Pancreas (tissue), 10 donors: Measurements from ENCODE around the gene ZNF334. TPM values are rescaled to one million over a fixed set of nuclear protein-coding genes. Genes with fewer than 3 reads are reported as not detected.

Experiments
- ATAC-seq, 4 donors: fragments of 200-7000 bp; cut with Tn5 transposase; one replicate each; pipeline versions ENCODE4 v1.8.0 to v1.9.1; 2020; ENCODE audit warnings: mild to moderate bottlenecking in 4 of 4, moderate library complexity in 4 of 4
- DNase-seq, 6 donors: peaks; one replicate each; pipeline ENCODE4 v3.0.0-alpha.2; 2020
- FAIRE-seq: peaks from 2 replicates; lab custom pipeline; 2012; peaks lifted over from hg19 to GRCh38; lab: Jason Lieb, UNC
- H3K27ac ChIP-seq, 4 donors: fragments of 200-600 bp; sonication (generic); 1 replicate in 3 of 4; 2 replicates in 1 of 4; pipeline versions ENCODE4 v1.5.0 to v1.8.0; 2020
- H3K27me3 ChIP-seq, 4 donors: fragments of 200-600 bp; one replicate each; pipeline ENCODE4 v1.8.0; 2021
- H3K36me3 ChIP-seq, 3 donors: fragments of 200-600 bp; sonication (generic) in 1 of 3; one replicate each; pipeline versions ENCODE4 v1.5.0 to v1.8.0; 2020 to 2021
- H3K4me1 ChIP-seq, 3 donors: fragments of 200-600 bp; one replicate each; pipeline ENCODE4 v1.8.0; 2021
- H3K4me3 ChIP-seq, 4 donors: fragments of 200-600 bp; sonication (generic) in 2 of 4; one replicate each; pipeline versions ENCODE4 v1.5.0 to v1.8.0; 2020 to 2021
- H3K9me3 ChIP-seq, 4 donors: fragments of 200-600 bp; one replicate each; pipeline ENCODE4 v1.8.0; 2021
- CTCF ChIP-seq, 4 donors: fragments of 200-600 bp; sonication (generic) in 3 of 4; IDR thresholded peaks; one replicate each; pipeline versions ENCODE4 v1.5.0 to v1.8.0; 2021; ENCODE audit warnings: antibody characterized with exemption in 4 of 4
- WGBS, 2 donors: extraction: QIAGEN DNeasy Blood & Tissue Kit; methylation state at CpG; one replicate each; pipeline ENCODE4 v1.1.7; 2013; 5-methylcytosine and 5-hydroxymethylcytosine counted together
- intact Hi-C, 3 donors: fragments of 100-400 bp; cut with DNase I; formaldehyde crosslinking; loops; one replicate each; pipeline versions ENCODE4 v1.11.1 to v1.14.2; 2022
- polyA plus RNA-seq, 2 donors: library from polyadenylated mRNA; stranded (reverse); fragments of 200-250 nt; gene quantifications; one replicate each; pipeline ENCODE4 v1.2.3, GENCODE V29; 2013
- total RNA-seq, 6 donors: library from RNA; stranded (reverse); fragmentation: NEBNext Ultra II Directional in 4 of 6; extraction: Animal tissue kit (Norgen Biotek cat#: 25700) in 4 of 6; gene quantifications; one replicate each; pipeline versions ENCODE4 v1.2.1 to v1.2.4, GENCODE V29; 2021 to 2023
- donor health status: healthy with polysubstance abuse.
- donor health status: DM: no; HTN: no; CAD: no; lungs with moderate emphysema.
- donor health status: DM: no; HTN: no; CAD: no.
- donor health status: control.
- donor health status: control.
- donor health status: Bipolar disorder and iron deficiency.
- donor health status: DM: yes; HTN: yes; CAD: no.
- donor health status: DM: no; HTN: no; CAD: no.
- donor health status: DM: no; HTN: no; CAD: no.
- donor health status: DM: yes; HTN: yes; CAD: no.

ZNF334 gene
- total and polyA plus RNA-seq, 8 donors: 2.6 to 11.6 (median 4.3) TPM

DNA sequence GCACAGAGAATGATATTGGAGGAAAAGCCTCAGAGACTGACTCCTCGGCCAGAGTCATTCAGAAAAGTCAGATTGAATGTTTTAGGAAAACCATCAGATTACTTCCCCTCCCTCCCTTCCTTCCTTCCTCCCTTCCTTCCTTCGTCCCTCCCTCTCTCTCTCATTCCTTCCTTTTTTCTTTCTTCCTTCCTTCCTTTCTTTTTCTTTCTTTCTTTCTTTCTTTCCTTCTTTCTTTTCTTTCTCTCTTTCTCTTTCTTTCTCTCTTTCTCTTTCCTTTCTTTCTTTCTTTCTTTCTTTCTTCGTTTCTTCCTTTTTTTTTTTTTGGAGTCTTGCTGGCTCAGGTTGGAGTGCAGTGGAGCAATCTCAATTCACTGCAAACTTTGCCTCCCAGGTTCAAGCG, 29.7 kb upstream of the ZNF334 start:
- Histone ChIP-seq H3K36me3 (no peaks in the 10 kb centered on the region), H3K27ac (no peak overlapping the region), H3K9me3 (no peaks in the 10 kb centered on the region), H3K27me3 (no peaks in the 10 kb centered on the region), H3K4me1 (no peaks in the 10 kb centered on the region), H3K4me3 (no peak overlapping the region)
- TF ChIP-seq CTCF (IDR thresholded peaks at IDR 0.05): no peak
- ATAC-seq: no peak
- 66 to 82% methylated on average over 4 of the region's 4 CpGs for WGBS, 2 donors
- FAIRE-seq: no peak
- intact Hi-C loops: no loop called here
- no peak for DNase-seq

DNA sequence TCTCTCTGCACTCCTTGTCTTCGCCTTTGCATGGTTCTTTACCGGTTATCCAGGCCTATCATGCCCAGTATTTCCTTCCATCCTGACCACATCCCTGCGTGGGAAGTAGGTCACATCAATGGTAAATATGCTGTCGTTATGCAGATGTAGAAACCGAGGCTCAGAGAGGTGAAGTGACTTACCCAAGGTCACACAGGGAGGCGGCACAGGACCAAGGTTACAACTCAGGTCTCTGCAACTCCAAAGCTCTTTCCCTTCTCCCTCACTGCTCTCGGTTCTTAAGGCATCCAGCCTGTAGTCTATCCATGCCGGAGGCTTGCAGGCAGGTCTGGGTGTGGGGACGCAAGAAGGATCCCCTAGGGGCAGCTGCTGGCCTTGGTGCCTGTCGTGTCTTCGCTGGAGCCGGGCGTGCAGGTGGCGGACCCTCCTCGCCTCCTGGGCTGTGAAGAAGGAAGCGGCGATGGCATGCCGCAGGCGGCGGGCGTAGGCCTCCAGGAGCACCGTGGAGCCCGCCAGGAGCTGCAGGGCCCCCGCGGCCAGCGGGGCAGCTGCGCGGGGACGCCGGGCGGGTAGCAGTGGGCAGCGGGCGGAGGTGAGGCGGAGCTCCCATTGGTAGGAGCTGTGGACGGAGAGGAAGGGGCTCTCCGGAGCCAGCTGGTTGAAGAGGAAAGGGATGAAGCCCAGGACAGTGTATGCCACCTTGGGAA, 28.0 kb upstream of the ZNF334 start:
- intact Hi-C loops: no loop called here
- no peaks in the 10 kb centered on the region for H3K27me3 ChIP-seq
- no peak overlapping the region for H3K4me3 ChIP-seq
- no peak for DNase-seq
- H3K4me1 ChIP-seq: no peaks in the 10 kb centered on the region
- H3K9me3 ChIP-seq: no peaks in the 10 kb centered on the region
- no peak for TF ChIP-seq CTCF (IDR thresholded peaks at IDR 0.05)
- no peak for ATAC-seq
- H3K36me3 ChIP-seq: no peaks in the 10 kb centered on the region
- no peak for FAIRE-seq
- WGBS, 2 donors: 52 to 66% methylated on average over 36 of the region's 36 CpGs
- H3K27ac ChIP-seq: no peak overlapping the region

DNA sequence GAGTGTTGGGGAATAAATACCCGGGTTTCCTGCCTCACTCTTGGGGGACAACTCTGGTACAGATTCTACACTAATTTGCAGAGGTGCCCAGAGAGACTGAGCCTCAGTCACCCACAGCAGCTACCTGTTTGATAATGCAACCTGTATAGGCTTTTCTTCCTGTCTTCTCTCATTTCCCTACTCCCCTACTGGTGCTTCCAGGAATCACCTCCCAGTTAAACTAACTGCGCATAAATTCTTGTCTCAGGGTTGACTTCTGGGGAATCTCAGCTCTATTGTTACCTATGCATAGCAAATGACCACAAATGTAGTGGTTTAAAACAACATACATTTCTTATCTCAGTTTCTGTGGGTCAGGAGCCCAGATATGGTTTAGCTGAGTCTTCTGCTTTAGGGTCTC, 25.8 kb upstream of the ZNF334 start:
- H3K27ac ChIP-seq: no peak overlapping the region
- no peaks in the 10 kb centered on the region for H3K36me3 ChIP-seq
- intact Hi-C loops: no loop called here
- H3K4me3 ChIP-seq: no peak overlapping the region
- ATAC-seq: no peak
- WGBS, 2 donors: 63% methylated on average over 2 of the region's 2 CpGs
- no peak for TF ChIP-seq CTCF (IDR thresholded peaks at IDR 0.05)
- DNase-seq: no peak
- FAIRE-seq: no peak
- no peaks in the 10 kb centered on the region for H3K4me1 ChIP-seq
- no peaks in the 10 kb centered on the region for H3K27me3 ChIP-seq
- no peaks in the 10 kb centered on the region for H3K9me3 ChIP-seq

DNA sequence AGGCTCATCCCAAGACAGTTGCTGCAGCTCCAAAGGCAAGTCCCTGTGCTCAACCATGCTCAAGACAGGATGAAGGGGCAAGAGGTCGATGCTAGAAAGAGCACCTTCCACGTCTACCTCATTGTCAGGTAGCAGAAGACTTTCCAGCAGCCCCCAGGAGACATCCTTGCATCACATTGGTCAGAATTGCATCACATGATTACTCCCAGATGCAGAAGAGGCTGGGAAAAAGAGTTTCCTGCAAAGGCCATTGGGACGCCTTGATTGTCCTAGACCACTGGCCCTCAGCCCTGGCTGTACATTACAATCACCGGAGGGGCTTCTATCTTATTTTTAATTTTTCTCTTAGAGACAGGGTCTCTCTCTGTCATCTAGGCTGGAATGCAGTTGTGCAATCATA, 17.3 kb upstream of the ZNF334 start:
- DNase-seq (no peak), ATAC-seq (no peak), FAIRE-seq (no peak)
- WGBS, 2 donors: 55 to 70% methylated on average over 4 of the region's 4 CpGs
- no peak for TF ChIP-seq CTCF (IDR thresholded peaks at IDR 0.05)
- H3K4me3 ChIP-seq: no peak overlapping the region
- no peaks in the 10 kb centered on the region for H3K27me3 ChIP-seq
- H3K4me1 ChIP-seq: no peaks in the 10 kb centered on the region
- no peaks in the 10 kb centered on the region for H3K36me3 ChIP-seq
- no peaks in the 10 kb centered on the region for H3K9me3 ChIP-seq
- no peak overlapping the region for H3K27ac ChIP-seq
- intact Hi-C loops: no loop called here

- Histone ChIP-seq H3K9me3 (no peaks in the 10 kb centered on the region), H3K4me3 (no peak overlapping the region), H3K27ac (no peak overlapping the region), H3K36me3 (no peaks in the 10 kb centered on the region), H3K27me3 (no peaks in the 10 kb centered on the region), H3K4me1 (no peaks in the 10 kb centered on the region)
- no peak for TF ChIP-seq CTCF (IDR thresholded peaks at IDR 0.05)
- FAIRE-seq (no peak), DNase-seq (no peak), ATAC-seq (no peak)
- 50 to 56% methylated on average over 2 of the region's 2 CpGs for WGBS, 2 donors
- intact Hi-C loops: no loop called here
Measured at GRCh38 chr20:46523696-46524328, 10.5 kb upstream of the ZNF334 start.
